Central memory CD8-positive, alpha-beta T cell (primary cell): ENCODE results near the gene LIMA1.
"Not testable (repeated sequence)": the region's sequence is repeated elsewhere in the genome, so short reads cannot be mapped to it uniquely, and the experiment has no call there.

Experiments
- ATAC-seq: fragments of 150-1000 bp; cut with Tn5 transposase; replicated peaks from 2 replicates; pipeline ENCODE4 v1.10.0; 2022; ENCODE audit warnings: mild to moderate bottlenecking, moderate FRiP score, moderate number of reproducible peaks; ENCODE audit not compliant: poor library complexity, severe bottlenecking; ENCODE audit errors: extremely low read depth
- DNase-seq, 2 donors: peaks; one replicate each; pipeline ENCODE4 v3.0.0; 2021; ENCODE audit warnings: low spot score in 2 of 2
- H3K27ac Mint-ChIP-seq: one replicate; pipeline ENCODE4 v1.8.0; 2022; ENCODE audit warnings: low read depth, mild to moderate bottlenecking, moderate library complexity, mixed read lengths
- H3K27me3 Mint-ChIP-seq: one replicate; pipeline ENCODE4 v1.8.0; 2022; ENCODE audit warnings: mixed read lengths
- H3K36me3 Mint-ChIP-seq: one replicate; pipeline ENCODE4 v1.8.0; 2022; ENCODE audit warnings: mild to moderate bottlenecking, moderate library complexity, mixed read lengths; ENCODE audit not compliant: insufficient read depth
- H3K4me1 Mint-ChIP-seq: one replicate; pipeline ENCODE4 v1.8.0; 2022; ENCODE audit warnings: mixed read lengths
- H3K4me3 Mint-ChIP-seq: one replicate; pipeline ENCODE4 v1.8.0; 2022; ENCODE audit warnings: mild to moderate bottlenecking, moderate library complexity, mixed read lengths
- H3K9me3 Mint-ChIP-seq: one replicate; pipeline ENCODE4 v1.8.0; 2022; ENCODE audit warnings: mixed read lengths

Gene LIMA1

DNA sequence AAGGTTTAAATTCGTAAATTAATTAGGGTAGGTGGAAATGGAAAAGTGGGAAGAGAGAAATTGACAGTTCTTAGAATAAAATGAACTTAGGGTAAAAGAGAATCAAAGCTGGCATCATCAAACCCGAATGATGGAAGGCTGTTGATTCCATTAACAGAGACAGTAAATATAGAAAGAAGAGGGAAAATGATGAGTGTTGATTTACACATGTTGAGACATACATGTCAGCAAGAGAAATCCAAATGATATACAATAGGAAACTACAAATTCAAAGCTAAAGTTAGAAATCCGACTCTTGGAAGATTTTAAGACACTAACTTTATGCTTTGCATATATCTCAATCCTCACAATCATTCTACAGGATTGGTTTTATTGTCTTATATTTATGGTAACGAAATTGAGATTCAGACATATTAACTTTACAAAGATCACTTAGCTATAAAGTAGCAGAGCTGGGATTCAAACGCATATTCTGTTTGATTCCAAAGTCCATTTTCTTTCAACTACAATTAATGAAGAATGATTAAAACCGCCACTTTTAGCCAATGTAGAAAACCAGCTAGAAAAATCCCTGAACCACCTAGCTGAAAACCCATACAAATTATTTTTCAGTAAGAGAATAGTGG lies 30.2 kb downstream of the LIMA1 start:
- DNase-seq (no peak), ATAC-seq (no peak)
- Mint-ChIP-seq H3K4me1 (no peaks in the 10 kb centered on the region), H3K27me3 (no peaks in the 10 kb centered on the region), H3K36me3 (no peaks in the 10 kb centered on the region), H3K4me3 (no peak overlapping the region), H3K27ac (no peak overlapping the region), H3K9me3 (no peaks in the 10 kb centered on the region)

DNA sequence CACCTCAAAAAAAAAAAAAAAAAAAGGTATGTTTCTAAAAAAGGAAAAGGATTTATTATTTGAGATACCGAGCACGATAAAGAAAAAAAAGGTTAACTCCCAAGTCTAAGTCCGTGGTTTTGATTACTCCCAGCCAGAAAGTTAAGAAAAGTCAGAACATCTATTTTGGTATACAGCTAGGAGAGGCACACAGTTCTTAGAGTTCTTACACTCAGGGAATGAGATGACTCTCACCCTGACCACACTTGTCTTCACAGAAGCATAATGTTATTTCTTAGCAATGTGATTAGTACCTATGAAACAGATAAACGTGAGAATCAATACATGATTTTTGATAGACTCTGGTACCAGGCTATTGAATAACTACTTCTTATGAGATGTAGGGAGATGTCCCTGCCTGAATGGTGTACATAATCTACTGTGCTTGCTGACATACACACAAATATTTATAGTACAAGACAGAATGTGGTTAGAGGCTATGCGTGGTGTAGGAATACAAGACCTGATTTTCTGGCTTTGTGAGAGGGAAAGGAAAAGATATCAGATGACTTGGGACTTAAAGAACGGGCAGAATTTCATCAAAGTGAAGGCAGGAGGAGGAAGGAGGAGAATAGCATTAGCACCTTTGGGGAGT lies 31.6 kb downstream of the LIMA1 start:
- H3K27me3 Mint-ChIP-seq = no peaks in the 10 kb centered on the region
- DNase-seq = no peak
- no peaks in the 10 kb centered on the region for H3K9me3 Mint-ChIP-seq
- no peak for ATAC-seq
- no peaks in the 10 kb centered on the region for H3K36me3 Mint-ChIP-seq
- no peak overlapping the region for H3K4me3 Mint-ChIP-seq
- peaks cover 4% of the 10 kb centered on the region for H3K4me1 Mint-ChIP-seq
- no peak overlapping the region for H3K27ac Mint-ChIP-seq

DNA sequence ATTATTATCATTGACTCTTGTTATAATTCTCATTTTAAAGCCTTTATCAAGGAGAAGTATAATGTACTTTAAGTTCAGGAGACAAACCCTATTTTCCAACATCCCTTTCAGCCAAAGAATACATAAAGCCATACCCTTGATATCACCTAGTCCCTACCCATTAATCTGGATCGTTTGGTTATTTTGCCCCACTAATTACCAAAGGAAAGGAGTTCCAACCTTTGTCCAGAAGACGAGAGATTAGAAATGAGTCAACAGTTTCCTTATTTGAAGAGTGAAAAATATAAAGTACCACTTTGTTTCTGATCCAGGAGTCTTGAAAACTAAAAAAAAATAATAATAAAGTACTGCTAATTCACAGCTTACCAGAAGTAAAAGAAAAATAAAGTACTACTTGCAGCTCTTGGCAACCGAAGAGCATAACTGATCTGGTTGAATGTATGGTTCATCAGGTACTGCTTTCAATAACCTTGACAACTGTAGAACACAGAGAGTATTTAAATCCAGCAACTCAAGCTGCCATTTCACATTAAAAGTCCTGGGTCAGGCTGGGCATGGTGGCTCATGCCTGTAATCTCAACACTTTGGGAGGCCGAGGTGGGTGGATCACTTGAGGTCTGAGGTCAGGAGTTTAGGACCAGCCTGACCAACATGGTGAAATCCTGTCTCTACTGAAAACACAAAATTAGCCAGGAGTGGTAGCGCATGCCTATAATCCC lies 33.7 kb downstream of the LIMA1 start:
- no peaks in the 10 kb centered on the region for H3K9me3 Mint-ChIP-seq
- peaks cover 4% of the 10 kb centered on the region for H3K4me1 Mint-ChIP-seq
- no peak overlapping the region for H3K27ac Mint-ChIP-seq
- ATAC-seq (no peak), DNase-seq (no peak)
- H3K36me3 Mint-ChIP-seq = no peaks in the 10 kb centered on the region
- H3K4me3 Mint-ChIP-seq = no peak overlapping the region
- no peaks in the 10 kb centered on the region for H3K27me3 Mint-ChIP-seq

DNA sequence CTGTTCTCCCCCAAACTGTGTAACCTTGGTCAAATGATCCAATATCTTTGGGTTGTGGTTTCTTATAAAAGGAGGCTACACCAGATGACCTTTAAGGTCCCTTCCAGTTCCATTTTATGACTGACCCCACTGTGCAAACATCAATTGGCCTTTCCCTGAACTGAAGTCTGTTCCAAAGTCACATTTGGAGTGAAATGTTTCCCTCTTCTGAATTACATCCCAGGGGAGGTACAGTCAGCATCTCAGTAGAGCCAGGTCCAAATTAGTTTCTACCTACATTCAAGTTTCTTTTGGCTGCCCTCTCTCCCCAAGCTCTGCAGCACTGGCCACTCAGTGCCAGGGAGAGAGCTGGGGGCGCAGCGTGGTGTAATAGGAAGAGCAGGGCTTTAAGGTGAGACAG lies 34.4 kb downstream of the LIMA1 start:
- Mint-ChIP-seq H3K4me1 (peaks cover 4% of the 10 kb centered on the region), H3K27me3 (no peaks in the 10 kb centered on the region), H3K36me3 (no peaks in the 10 kb centered on the region), H3K27ac (no peak overlapping the region), H3K4me3 (no peak overlapping the region), H3K9me3 (no peaks in the 10 kb centered on the region)
- ATAC-seq (no peak), DNase-seq (no peak)

DNA sequence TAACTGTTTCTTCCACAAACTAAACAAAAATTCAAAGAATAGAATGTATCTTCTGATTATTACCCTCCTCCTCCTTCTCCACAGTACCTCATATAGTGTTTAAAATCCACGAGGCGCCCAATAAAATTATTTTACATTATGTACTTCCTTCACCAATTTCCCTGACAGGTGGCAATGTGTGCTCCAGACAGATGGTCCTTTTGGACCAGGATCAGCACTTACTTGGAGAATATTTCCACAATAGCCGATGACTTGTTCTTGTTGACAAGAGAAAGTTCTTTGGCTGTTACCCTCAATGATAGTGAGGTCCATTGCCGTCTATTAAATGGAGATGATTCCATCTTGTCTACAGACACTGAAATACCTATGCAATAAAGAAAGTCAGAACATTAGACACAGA lies 34.9 kb downstream of the LIMA1 start:
- no peak for ATAC-seq
- Mint-ChIP-seq H3K27me3 (no peaks in the 10 kb centered on the region), H3K36me3 (no peaks in the 10 kb centered on the region), H3K9me3 (no peaks in the 10 kb centered on the region), H3K4me1 (peaks cover 4% of the 10 kb centered on the region), H3K4me3 (no peak overlapping the region), H3K27ac (no peak overlapping the region)
- DNase-seq = no peak

DNA sequence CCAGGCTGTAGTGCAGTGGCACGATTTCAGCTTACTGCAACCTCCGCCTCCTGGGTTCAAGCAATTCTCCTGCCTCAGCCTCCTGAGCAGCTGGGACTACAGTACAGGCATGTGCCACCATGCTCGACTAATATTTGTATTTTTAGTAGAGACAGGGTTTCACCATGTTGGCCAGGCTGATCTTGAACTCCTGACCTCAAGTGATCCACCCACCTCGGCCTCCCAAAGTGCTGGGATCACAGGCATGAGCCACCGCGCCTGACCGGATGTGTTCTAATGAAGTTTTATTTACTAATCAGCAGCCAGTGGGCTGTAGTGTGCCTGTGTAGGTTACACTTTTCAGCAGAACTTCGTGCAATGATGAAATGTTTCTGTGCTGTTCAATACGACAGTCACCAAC lies 35.7 kb downstream of the LIMA1 start:
- not testable (repeated sequence) for H3K9me3 Mint-ChIP-seq, H3K36me3 Mint-ChIP-seq, DNase-seq, ATAC-seq, H3K27me3 Mint-ChIP-seq, H3K27ac Mint-ChIP-seq, H3K4me1 Mint-ChIP-seq, H3K4me3 Mint-ChIP-seq

DNA sequence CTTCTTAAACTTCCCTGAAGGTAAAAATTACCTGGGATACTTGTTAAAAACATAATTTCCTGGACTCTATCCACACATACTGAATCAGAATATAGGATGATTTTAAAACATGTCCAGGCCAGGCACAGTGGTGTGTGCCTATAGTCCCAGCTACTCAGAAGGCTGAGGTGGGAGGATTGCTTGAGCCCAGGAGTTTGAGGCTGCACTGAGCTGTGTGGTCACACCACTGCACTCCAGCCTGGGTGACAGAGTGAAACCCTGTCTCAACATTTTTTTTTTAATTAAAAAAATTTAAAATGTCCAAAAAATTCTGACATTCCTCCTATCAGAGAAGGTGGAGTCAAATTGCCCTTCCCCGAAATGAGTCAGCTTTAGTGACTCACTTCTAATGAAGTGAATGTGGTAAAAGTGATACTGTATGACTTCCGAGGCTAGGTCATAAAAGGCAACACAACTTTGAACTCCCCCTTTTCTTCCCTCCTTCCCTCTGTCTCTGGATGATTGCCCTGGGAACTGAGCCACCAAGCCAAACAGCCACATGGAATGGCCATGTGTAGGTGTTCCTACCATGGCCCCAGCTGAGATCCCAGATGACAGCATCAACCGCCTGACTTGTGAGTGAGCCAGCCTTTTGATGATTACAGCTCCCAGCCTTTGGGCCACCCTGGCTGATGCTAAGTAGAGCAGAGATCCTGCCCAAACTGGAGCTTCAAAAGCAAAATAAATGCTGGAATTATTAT lies 36.3 kb downstream of the LIMA1 start:
- no peak overlapping the region for H3K4me3 Mint-ChIP-seq
- H3K36me3 Mint-ChIP-seq = no peaks in the 10 kb centered on the region
- peaks cover 4% of the 10 kb centered on the region for H3K4me1 Mint-ChIP-seq
- ATAC-seq (peak; percentile 56), DNase-seq (no peak)
- H3K27ac Mint-ChIP-seq = no peak overlapping the region
- no peaks in the 10 kb centered on the region for H3K27me3 Mint-ChIP-seq
- H3K9me3 Mint-ChIP-seq = no peaks in the 10 kb centered on the region

DNA sequence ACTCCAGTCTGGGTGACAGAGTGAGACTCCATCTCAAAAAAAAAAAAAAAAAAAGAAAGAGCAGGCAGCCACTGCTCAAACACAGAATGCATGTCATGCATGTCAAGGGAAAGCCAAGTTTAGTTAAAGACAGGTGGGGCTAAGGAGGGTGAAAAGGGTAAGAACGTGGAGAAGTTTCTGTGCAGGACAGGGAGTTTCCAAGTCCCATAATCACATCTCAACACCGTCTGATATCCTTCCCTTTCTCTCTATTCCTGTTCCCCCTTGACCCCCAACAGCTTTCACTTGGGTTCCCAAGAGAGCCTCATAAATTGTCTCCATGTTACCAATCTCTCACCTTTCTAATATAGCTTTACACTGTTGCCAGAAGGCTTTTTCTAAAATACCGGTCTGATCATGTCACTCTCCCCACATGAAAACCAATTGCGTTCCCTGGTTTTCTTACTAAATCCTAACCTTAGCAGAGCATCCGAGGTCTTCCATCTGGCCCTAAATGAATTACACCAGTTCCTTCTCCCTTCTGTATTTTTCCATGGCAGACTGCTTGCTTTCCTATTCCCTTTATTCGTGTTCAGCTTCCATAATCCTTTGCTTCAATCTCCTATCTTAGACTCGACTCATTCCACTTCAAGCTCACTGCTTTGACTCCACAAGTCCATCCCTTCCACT lies 37.0 kb downstream of the LIMA1 start:
- no peak overlapping the region for H3K27ac Mint-ChIP-seq
- H3K27me3 Mint-ChIP-seq = no peaks in the 10 kb centered on the region
- DNase-seq (no peak), ATAC-seq (no peak)
- no peaks in the 10 kb centered on the region for H3K9me3 Mint-ChIP-seq
- no peak overlapping the region for H3K4me3 Mint-ChIP-seq
- H3K4me1 Mint-ChIP-seq = peaks cover 4% of the 10 kb centered on the region
- no peaks in the 10 kb centered on the region for H3K36me3 Mint-ChIP-seq

DNA sequence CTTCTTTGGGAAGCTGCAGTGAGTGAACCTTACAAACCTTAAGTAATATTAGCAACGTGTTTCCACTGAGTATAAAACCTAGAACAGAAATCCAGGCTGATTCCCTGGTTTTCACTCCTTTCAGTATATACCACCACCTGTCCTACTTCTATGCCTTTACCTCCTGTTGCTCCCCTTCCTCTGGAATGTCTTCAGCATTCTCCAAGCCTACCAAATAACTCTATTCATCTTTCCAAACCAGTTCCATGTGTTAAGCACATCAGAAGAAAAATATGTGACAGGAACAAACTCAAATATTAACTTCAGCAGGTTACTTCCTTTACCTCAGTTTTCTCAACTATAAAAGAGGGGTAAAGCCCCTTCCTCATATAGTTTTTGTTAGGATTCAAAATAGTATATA lies 39.8 kb downstream of the LIMA1 start:
- DNase-seq = no peak
- Mint-ChIP-seq H3K4me3 (no peak overlapping the region), H3K27ac (no peak overlapping the region), H3K36me3 (no peaks in the 10 kb centered on the region), H3K4me1 (peaks cover 4% of the 10 kb centered on the region), H3K9me3 (no peaks in the 10 kb centered on the region), H3K27me3 (no peaks in the 10 kb centered on the region)
- ATAC-seq = no peak

DNA sequence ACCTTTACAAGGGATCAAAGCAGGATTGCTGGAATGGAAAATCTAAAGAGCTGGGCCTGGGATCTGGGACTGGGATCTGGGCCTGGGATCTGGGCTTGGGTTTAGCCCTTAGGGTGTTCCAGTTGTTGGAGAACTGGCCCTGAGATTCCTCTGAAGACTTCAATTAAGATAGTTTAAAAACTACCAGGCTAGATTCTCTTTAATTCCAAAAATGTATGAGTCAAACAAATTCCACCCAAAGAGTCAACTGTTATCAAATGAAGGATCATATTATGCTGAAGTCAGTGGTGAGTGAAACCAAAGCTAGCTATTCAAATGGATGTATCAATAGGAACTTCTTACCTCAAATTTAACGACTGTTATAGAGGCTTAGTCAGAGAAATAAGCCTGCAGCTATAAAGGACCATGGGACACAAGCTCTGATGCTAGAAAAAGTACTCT lies 40.5 kb downstream of the LIMA1 start:
- no peak overlapping the region for H3K27ac Mint-ChIP-seq
- no peaks in the 10 kb centered on the region for H3K27me3 Mint-ChIP-seq
- DNase-seq (no peak), ATAC-seq (no peak)
- H3K9me3 Mint-ChIP-seq = no peaks in the 10 kb centered on the region
- H3K4me1 Mint-ChIP-seq = peaks cover 4% of the 10 kb centered on the region
- no peak overlapping the region for H3K4me3 Mint-ChIP-seq
- no peaks in the 10 kb centered on the region for H3K36me3 Mint-ChIP-seq

DNA sequence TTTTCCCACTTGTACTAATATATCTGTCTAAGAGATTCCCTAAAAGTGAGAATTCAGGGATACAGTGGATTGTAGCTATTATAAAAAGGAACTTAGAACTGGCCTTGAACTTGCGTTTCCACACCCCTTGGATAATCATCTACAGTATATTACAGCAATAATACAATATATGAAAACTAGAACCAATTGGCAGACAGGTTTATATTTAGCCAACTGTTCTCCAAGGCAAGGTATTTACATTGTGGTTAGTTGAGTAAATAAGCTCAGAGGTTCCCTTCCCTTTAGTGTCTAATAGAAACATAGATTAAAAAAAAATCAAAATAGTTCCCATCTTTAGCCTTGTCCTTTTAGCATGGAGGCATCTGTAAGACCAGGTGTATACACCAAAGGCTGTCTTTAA lies 42.1 kb downstream of the LIMA1 start:
- DNase-seq = no peak
- no peak for ATAC-seq
- H3K27me3 Mint-ChIP-seq = no peaks in the 10 kb centered on the region
- no peak overlapping the region for H3K27ac Mint-ChIP-seq
- H3K9me3 Mint-ChIP-seq = no peaks in the 10 kb centered on the region
- no peaks in the 10 kb centered on the region for H3K4me1 Mint-ChIP-seq
- H3K36me3 Mint-ChIP-seq = no peaks in the 10 kb centered on the region
- no peak overlapping the region for H3K4me3 Mint-ChIP-seq

DNA sequence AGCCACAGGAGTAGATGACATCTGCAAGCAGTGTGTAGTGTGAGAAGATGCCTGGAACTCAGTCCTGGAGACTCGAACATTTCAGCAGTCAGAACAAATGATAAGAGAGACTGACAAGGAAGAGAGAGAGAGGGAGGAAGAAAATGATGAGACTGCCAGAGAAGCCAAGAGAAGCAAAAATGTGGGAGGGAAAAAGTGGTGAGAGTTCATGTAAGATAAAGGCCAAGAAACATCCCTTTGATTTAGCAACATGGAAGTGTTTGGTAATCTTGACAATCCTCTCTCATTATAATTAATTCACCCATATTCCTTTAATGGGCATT lies 42.6 kb downstream of the LIMA1 start:
- ATAC-seq (no peak), DNase-seq (no peak)
- no peaks in the 10 kb centered on the region for H3K4me1 Mint-ChIP-seq
- H3K4me3 Mint-ChIP-seq = no peak overlapping the region
- no peak overlapping the region for H3K27ac Mint-ChIP-seq
- H3K36me3 Mint-ChIP-seq = no peaks in the 10 kb centered on the region
- no peaks in the 10 kb centered on the region for H3K9me3 Mint-ChIP-seq
- no peaks in the 10 kb centered on the region for H3K27me3 Mint-ChIP-seq
